Panc1 (cell line): ENCODE measurements around the gene CLNK. TPM values are rescaled to one million over a fixed set of nuclear protein-coding genes. Genes with fewer than 3 reads are reported as not detected.

ENCODE experiments used
- ATAC-seq: fragments of 200-7000 bp; cut with Tn5 transposase; 2 replicates; pipeline ENCODE4 v1.9.1; 2020; ENCODE audit warnings: mild to moderate bottlenecking, moderate library complexity
- BruUV-seq: library from RNA; stranded (reverse); fragments of 400-500 nt; replicated peaks from 2 replicates; lab custom pipeline; 2021; lab: Mats Ljungman, UMichigan
- CTCF ChIA-PET: fragments of 300-600 bp; sonication (Branson Sonifier 250); formaldehyde crosslinking; loops from one replicate; lab custom pipeline; 2022; ENCODE audit warnings: antibody characterized with exemption; lab: Charles Lee
- POLR2A ChIA-PET: fragments of 300-600 bp; sonication (Branson Sonifier 250); formaldehyde crosslinking; loops from one replicate; lab custom pipeline; 2022; ENCODE audit warnings: antibody characterized with exemption; lab: Charles Lee
- DNase-seq: peaks from one replicate; pipeline ENCODE4 v3.0.0-alpha.2; 2010; ENCODE audit warnings: low read depth, low spot score
- H3K27ac ChIP-seq: 2 replicates; pipeline ENCODE4 v1.5.1; 2011; ENCODE audit warnings: mild to moderate bottlenecking, low read length, inconsistent platforms
- H3K27me3 ChIP-seq: fragments of 200-500 bp; sonication (Bioruptor generic); 2 replicates; pipeline ENCODE4 v1.6.0; 2014; ENCODE audit warnings: low read length, inconsistent platforms; ENCODE audit not compliant: control insufficient read depth, insufficient read depth
- H3K36me3 ChIP-seq: fragments of 200-500 bp; sonication (Bioruptor generic); 2 replicates; pipeline ENCODE4 v1.5.1; 2014; ENCODE audit warnings: inconsistent platforms, mild to moderate bottlenecking, low read length, moderate library complexity; ENCODE audit not compliant: control insufficient read depth, insufficient read depth
- H3K4me1 ChIP-seq: 2 replicates; pipeline ENCODE4 v1.5.1; 2011; ENCODE audit warnings: inconsistent platforms, mild to moderate bottlenecking, low read length, moderate library complexity; ENCODE audit not compliant: control insufficient read depth, insufficient read depth
- H3K4me3 ChIP-seq, 2 experiments: 2 replicates each; pipeline ENCODE4 v1.5.1; 2011 to 2012; ENCODE audit warnings: low read depth in 2 of 2, low read length in 2 of 2, mild to moderate bottlenecking in 2 of 2, inconsistent platforms in 1 of 2, moderate library complexity in 1 of 2
- H3K9me3 ChIP-seq: fragments of 200-500 bp; sonication (Bioruptor generic); 2 replicates; pipeline ENCODE4 v1.5.1; 2014; ENCODE audit warnings: low read depth, mild to moderate bottlenecking, inconsistent platforms, low read length, moderate library complexity; ENCODE audit not compliant: control insufficient read depth, insufficient read depth
- CTCF ChIP-seq: fragments of 450-650 bp; IDR thresholded peaks from 2 replicates; pipeline ENCODE4 v1.5.1; 2017; ENCODE audit warnings: mild to moderate bottlenecking
- POLR2AphosphoS5 ChIP-seq: IDR thresholded peaks from 2 replicates; pipeline ENCODE4 v1.6.1; 2012; ENCODE audit warnings: mild to moderate bottlenecking, low read depth, low read length, moderate library complexity
- REST ChIP-seq, 2 experiments: IDR thresholded peaks; 2 replicates each; pipeline ENCODE4 v1.6.1; 2011 to 2012; ENCODE audit warnings: low read depth in 2 of 2, control low read depth in 1 of 2, low read length in 1 of 2, mild to moderate bottlenecking in 1 of 2, moderate library complexity in 1 of 2; ENCODE audit not compliant: insufficient read depth in 1 of 2
- SIN3A ChIP-seq: IDR thresholded peaks from 2 replicates; pipeline ENCODE4 v1.6.1; 2012; ENCODE audit warnings: low read depth, mild to moderate bottlenecking, low read length, moderate library complexity, borderline replicate concordance; ENCODE audit not compliant: insufficient read depth
- TCF7L2 ChIP-seq: IDR thresholded peaks from 2 replicates; pipeline ENCODE4 v1.6.1; 2011; ENCODE audit warnings: mild to moderate bottlenecking, low read depth, low read length, inconsistent platforms
- in situ Hi-C: cut with HindIII; loops from 2 replicates; pipeline ENCODE4 v1.10.0; 2016; ENCODE audit warnings: low sequenced_read_pairs, low pct_unique_long_range_greater_than_20kb
- intact Hi-C: fragments of 100-400 bp; cut with micrococcal nuclease; formaldehyde crosslinking; loops from one replicate; pipeline ENCODE4 v1.10.0; 2022; ENCODE audit not compliant: unreplicated experiment
- total RNA-seq: library from RNA; stranded (reverse); gene quantifications from one replicate; pipeline ENCODE4 v1.2.1, GENCODE V29; 2021; ENCODE audit not compliant: unreplicated experiment

The CLNK gene
- total RNA-seq, 1 experiment from 2014 or later, result not detected

- intact Hi-C loops (no loop called here), in situ Hi-C loops (no loop called here)
- Histone ChIP-seq H3K4me1 (no peaks in the 10 kb centered on the region), H3K27me3 (no peaks in the 10 kb centered on the region), H3K36me3 (no peaks in the 10 kb centered on the region), H3K27ac (no peak overlapping the region), H3K9me3 (no peaks in the 10 kb centered on the region), H3K4me3 (no peak overlapping the region)
- BruUV-seq, result no TSS peak
- ATAC-seq (no peak), DNase-seq (no peak)
- TF ChIP-seq POLR2AphosphoS5, result no peak
- no peak for TF ChIP-seq REST (IDR thresholded peaks at IDR 0.05; ENCODE audit: insufficient read depth in 1 of 2, low read depth in 2 of 2, low read length in 1 of 2)
- TF ChIP-seq TCF7L2, result no peak
- no peak for TF ChIP-seq CTCF
- TF ChIP-seq SIN3A, result no peak
- CTCF ChIA-PET, result no interaction called here
- POLR2A ChIA-PET, result no interaction called here
Observed at GRCh38 chr4:10671799-10672198, 12.8 kb downstream of the CLNK start.

GRCh38 chr4:10671366-10671765 lies 13.2 kb downstream of the CLNK start:
- CTCF ChIA-PET, result no interaction called here
- no peak overlapping the region for H3K4me3 ChIP-seq
- DNase-seq, result no peak
- H3K9me3 ChIP-seq, result no peaks in the 10 kb centered on the region
- H3K4me1 ChIP-seq, result no peaks in the 10 kb centered on the region
- no peaks in the 10 kb centered on the region for H3K36me3 ChIP-seq
- no peak for TF ChIP-seq CTCF
- no peak for TF ChIP-seq POLR2AphosphoS5
- TF ChIP-seq REST (IDR thresholded peaks at IDR 0.05; ENCODE audit: insufficient read depth in 1 of 2, low read depth in 2 of 2, low read length in 1 of 2), result no peak
- TF ChIP-seq SIN3A, result no peak
- TF ChIP-seq TCF7L2, result no peak
- no peak for ATAC-seq
- in situ Hi-C loops, result no loop called here
- H3K27me3 ChIP-seq, result no peaks in the 10 kb centered on the region
- POLR2A ChIA-PET, result no interaction called here
- H3K27ac ChIP-seq, result no peak overlapping the region
- BruUV-seq, result no TSS peak
- intact Hi-C loops, result no loop called here
